Measurements from ENCODE around the gene SIVA1. TPM values are rescaled to one million over a fixed set of nuclear protein-coding genes. Genes with fewer than 3 reads are reported as not detected.

SIVA1 gene
- total and polyA plus RNA-seq, 4 donors: 67.5 to 212 (median 128) TPM

DNA sequence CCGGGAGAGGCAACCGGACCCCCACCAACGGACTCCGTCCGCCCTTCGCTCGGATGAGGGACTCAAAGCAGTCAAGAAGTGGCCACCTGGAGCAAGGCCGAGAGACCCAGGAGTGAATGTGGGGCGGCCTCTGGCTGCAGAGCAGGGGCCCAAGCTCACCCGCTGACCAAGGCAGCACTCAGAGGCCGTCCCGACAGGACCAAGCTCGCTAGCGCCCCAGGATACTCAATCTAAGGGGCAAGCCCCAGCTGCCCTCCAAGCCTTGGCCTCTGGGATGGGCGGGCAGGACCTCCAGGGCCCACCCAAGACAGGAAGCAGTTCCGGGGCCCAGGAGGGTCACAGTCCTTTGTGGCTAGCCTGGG is 41.7 kb downstream of the SIVA1 start:
- peak overlapping the region; percentile 48 to 55 for H3K27ac ChIP-seq (ENCODE audit: low read depth in 1 of 2, low read length in 1 of 2)
- peaks cover 0 to 21% (median 9%) of the 10 kb centered on the region in 4 donors for H3K36me3 ChIP-seq (ENCODE audit: control insufficient read depth in 4 of 4, insufficient read depth in 4 of 4, low read length in 4 of 4)
- WGBS, 2 donors: 6 to 9% methylated on average over 16 of the region's 16 CpGs
- peak overlapping the region; percentile 39 for H3K4me3 ChIP-seq
- no peaks in the 10 kb centered on the region for H3K9me3 ChIP-seq (ENCODE audit: control insufficient read depth in 4 of 4, insufficient read depth in 3 of 4, low read length in 3 of 4)
- no peak for ATAC-seq (ENCODE audit: insufficient read depth, low FRiP score)
- TF ChIP-seq, protein P1, sequence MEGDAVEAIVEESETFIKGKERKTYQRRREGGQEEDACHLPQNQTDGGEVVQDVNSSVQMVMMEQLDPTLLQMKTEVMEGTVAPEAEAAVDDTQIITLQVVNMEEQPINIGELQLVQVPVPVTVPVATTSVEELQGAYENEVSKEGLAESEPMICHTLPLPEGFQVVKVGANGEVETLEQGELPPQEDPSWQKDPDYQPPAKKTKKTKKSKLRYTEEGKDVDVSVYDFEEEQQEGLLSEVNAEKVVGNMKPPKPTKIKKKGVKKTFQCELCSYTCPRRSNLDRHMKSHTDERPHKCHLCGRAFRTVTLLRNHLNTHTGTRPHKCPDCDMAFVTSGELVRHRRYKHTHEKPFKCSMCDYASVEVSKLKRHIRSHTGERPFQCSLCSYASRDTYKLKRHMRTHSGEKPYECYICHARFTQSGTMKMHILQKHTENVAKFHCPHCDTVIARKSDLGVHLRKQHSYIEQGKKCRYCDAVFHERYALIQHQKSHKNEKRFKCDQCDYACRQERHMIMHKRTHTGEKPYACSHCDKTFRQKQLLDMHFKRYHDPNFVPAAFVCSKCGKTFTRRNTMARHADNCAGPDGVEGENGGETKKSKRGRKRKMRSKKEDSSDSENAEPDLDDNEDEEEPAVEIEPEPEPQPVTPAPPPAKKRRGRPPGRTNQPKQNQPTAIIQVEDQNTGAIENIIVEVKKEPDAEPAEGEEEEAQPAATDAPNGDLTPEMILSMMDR (IDR thresholded peaks at IDR 0.05; ENCODE audit: control extremely low read depth, extremely low read depth): no peak
- H3K9ac ChIP-seq (ENCODE audit: insufficient read depth in 1 of 2, low read length in 2 of 2): peak overlapping the region; percentile 58 to 68
- H3K4me1 ChIP-seq (ENCODE audit: control insufficient read depth in 5 of 5, insufficient read depth in 5 of 5, low read length in 5 of 5): peaks cover 12 to 40% (median 34%) of the 10 kb centered on the region in 5 donors
- DNase-seq: no peak
- H3K27me3 ChIP-seq (ENCODE audit: control insufficient read depth in 3 of 3, insufficient read depth in 3 of 3, low read length in 2 of 3): no peaks in the 10 kb centered on the region

GRCh38 chr14:104794993-104795780 is 42.2 kb downstream of the SIVA1 start, which contains the start of gene AKT1:
AKT1 (minus strand) TSS chr14:104795748; CDS start chr14:104792643, 3,105 bp downstream.
- Histone ChIP-seq H3K27me3 (ENCODE audit: control insufficient read depth in 3 of 3, insufficient read depth in 3 of 3, low read length in 2 of 3) (no peaks in the 10 kb centered on the region), H3K9ac (ENCODE audit: insufficient read depth in 1 of 2, low read length in 2 of 2) (peak within 1 kb of the TSS; percentile 61 to 68), H3K4me3 (peak within 1 kb of the TSS; percentile 39), H3K4me1 (ENCODE audit: control insufficient read depth in 5 of 5, insufficient read depth in 5 of 5, low read length in 5 of 5) (peaks cover 12 to 44% (median 39%) of the 10 kb centered on the region in 5 donors), H3K27ac (ENCODE audit: low read depth in 1 of 2, low read length in 1 of 2) (peak within 1 kb of the TSS; percentile 69 to 73), H3K9me3 (ENCODE audit: control insufficient read depth in 4 of 4, insufficient read depth in 3 of 4, low read length in 3 of 4) (no peaks in the 10 kb centered on the region), H3K36me3 (ENCODE audit: control insufficient read depth in 4 of 4, insufficient read depth in 4 of 4, low read length in 4 of 4) (peaks cover 0 to 16% (median 9%) of the 10 kb centered on the region in 4 donors)
- TF ChIP-seq, protein P1 (IDR thresholded peaks at IDR 0.05; ENCODE audit: control extremely low read depth, extremely low read depth): no peak
- DNase-seq (no peak), ATAC-seq (ENCODE audit: insufficient read depth, low FRiP score) (no peak)
- 0 to 1% methylated on average over 29 to 123 of the region's 124 CpGs for WGBS, 2 donors

GRCh38 chr14:104795781-104796686 is 43.1 kb downstream of the SIVA1 start:
- Histone ChIP-seq H3K27me3 (ENCODE audit: control insufficient read depth in 3 of 3, insufficient read depth in 3 of 3, low read length in 2 of 3) (no peaks in the 10 kb centered on the region), H3K9me3 (ENCODE audit: control insufficient read depth in 4 of 4, insufficient read depth in 3 of 4, low read length in 3 of 4) (no peaks in the 10 kb centered on the region), H3K27ac (ENCODE audit: low read depth in 1 of 2, low read length in 1 of 2) (peak overlapping the region; percentile 69 to 73), H3K4me1 (ENCODE audit: control insufficient read depth in 5 of 5, insufficient read depth in 5 of 5, low read length in 5 of 5) (peaks cover 12 to 44% (median 39%) of the 10 kb centered on the region in 5 donors), H3K4me3 (no peak overlapping the region), H3K9ac (ENCODE audit: insufficient read depth in 1 of 2, low read length in 2 of 2) (peak overlapping the region in 1 of 2 donors; percentile 61), H3K36me3 (ENCODE audit: control insufficient read depth in 4 of 4, insufficient read depth in 4 of 4, low read length in 4 of 4) (peaks cover 0 to 7% (median 6%) of the 10 kb centered on the region in 4 donors)
- TF ChIP-seq, protein P1 (IDR thresholded peaks at IDR 0.05; ENCODE audit: control extremely low read depth, extremely low read depth): no peak
- 11% methylated on average over 49 to 55 of the region's 55 CpGs for WGBS, 2 donors
- no peak for ATAC-seq (ENCODE audit: insufficient read depth, low FRiP score)
- DNase-seq: peak; percentile 58 to 72 (median 67)
